ENCODE data around the gene GALNT14. TPM values are rescaled to one million over a fixed set of nuclear protein-coding genes. Genes with fewer than 3 reads are reported as not detected.

Gene GALNT14
- total and polyA plus RNA-seq, 9 of the 15 experiments (the other 6 are each of a cell fraction or from before 2014, with no cell fraction given), result 0.11 TPM; not detected in 8

DNA sequence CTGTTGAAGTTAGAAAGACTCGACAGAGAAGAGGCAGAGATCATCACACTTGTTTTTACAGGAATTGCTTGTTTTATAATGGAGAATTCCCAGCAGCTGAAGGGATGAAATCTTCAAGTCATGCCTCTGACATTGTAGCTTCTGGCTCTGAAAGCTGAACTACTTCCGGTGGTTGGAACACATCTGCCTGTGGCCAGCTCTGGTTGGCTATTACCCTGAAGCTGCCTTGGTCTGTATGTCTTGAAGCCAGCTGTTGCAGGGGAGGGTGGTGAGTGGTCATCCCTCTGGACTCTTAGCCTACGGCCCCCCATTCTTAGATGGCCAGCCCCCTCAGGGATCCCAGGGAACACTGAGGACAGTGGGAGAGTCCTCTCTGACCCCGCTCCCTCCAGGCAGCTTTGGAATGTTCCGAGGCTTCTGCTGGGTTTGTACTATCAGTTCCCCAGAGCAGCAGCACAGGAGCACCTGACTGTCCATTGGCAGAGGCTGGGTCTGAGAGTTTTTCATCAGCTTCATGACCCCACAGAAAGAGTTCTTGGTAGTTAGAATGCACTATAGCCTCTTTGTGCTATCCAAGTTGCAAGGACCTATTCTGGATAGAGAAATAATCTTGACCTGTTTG lies 243.6 kb downstream of the GALNT14 start:
- DNase-seq (ENCODE audit: extremely low read depth in 1 of 4, low spot score in 3 of 4) (no peak), ATAC-seq (no peak), FAIRE-seq (peak; percentile 56)
- ChIA-PET POLR2A (no interaction called here), CTCF (ENCODE audit: low intra/inter-chr PET ratio) (no interaction called here)
- Histone ChIP-seq H3K4me2 (ENCODE audit: insufficient read depth, low read length) (no peak overlapping the region), H3K4me1 (replicated peaks in 1 of 2; ENCODE audit: control insufficient read depth in 2 of 2, insufficient read depth in 2 of 2, low read length in 2 of 2) (no peaks in the 10 kb centered on the region), H2AFZ (ENCODE audit: low read depth, low read length) (no peak overlapping the region), H3K27me3 (ENCODE audit: control insufficient read depth in 2 of 2, insufficient read depth in 2 of 2, low read length in 2 of 2) (peaks cover 6 to 24% of the 10 kb centered on the region in 2 experiments; a peak in 3 of 5 replicates), H3K27ac (ENCODE audit: extremely low read depth, low read depth, low read length) (no peak overlapping the region), H4K20me1 (replicated peaks; ENCODE audit: control insufficient read depth, insufficient read depth, low read length) (no peaks in the 10 kb centered on the region), H3K9ac (ENCODE audit: insufficient read depth in 1 of 2, low read depth in 2 of 2, low read length in 2 of 2) (no peak overlapping the region), H3K9me3 (replicated peaks; ENCODE audit: control insufficient read depth, insufficient read depth, low read depth, low read length) (no peaks in the 10 kb centered on the region), H3K9me1 (ENCODE audit: control insufficient read depth, insufficient read depth, low read length) (no peaks in the 10 kb centered on the region), H3K79me2 (ENCODE audit: control insufficient read depth, insufficient read depth, low read length) (no peaks in the 10 kb centered on the region), H3K4me3 (no peak overlapping the region), H3K36me3 (ENCODE audit: control insufficient read depth, insufficient read depth, low read length) (no peaks in the 10 kb centered on the region)
- BruUV-seq (replicated peaks), result no TSS peak
- TF ChIP-seq GABPA (tag; conservative IDR thresholded peaks at IDR 0.05; ENCODE audit: low read depth) (peak; percentile 51; the same call in 1 of the 2 replicates), FOXA3 (CRISPR knock-in tag; conservative IDR thresholded peaks at IDR 0.05 in 1 of 2, IDR thresholded peaks at IDR 0.05 in 1 of 2) (no peak)
- in situ Hi-C loops (cut with MboI), result no loop called here
- 0% methylated on average over 4 of the region's 5 CpGs for WGBS (ENCODE audit: insufficient coverage, low coverage, missing lambda C conversion rate)
- intact Hi-C loops (cut with micrococcal nuclease), result no loop called here

DNA sequence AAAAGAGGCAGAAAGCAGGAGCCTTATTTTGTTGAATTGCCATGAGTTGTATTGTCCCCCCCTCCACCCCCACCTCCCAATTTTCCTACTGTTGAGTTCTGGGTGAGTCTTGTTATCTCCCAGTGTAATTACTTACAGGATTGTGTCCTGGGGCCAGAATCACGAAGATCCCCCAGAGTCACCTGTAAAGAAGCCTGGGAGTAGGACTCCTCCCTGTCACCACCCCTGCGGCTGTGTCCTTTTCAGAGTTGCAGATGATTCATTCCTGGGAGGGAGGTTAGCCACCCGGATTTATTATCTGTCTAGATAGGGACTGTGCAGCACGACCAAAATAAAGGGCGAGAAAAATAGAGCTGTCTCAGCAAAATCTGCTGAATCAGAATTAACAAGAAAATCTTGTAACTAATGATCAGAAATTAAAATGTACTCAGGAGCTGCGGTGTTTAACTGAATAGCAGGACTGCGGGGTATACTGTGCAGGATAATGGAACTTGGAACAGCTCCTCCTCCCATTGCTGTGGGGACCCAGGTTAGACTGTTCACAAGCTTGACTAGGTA lies 249.3 kb downstream of the GALNT14 start:
- Histone ChIP-seq H4K20me1 (replicated peaks; ENCODE audit: control insufficient read depth, insufficient read depth, low read length) (no peaks in the 10 kb centered on the region), H3K27ac (ENCODE audit: extremely low read depth, low read depth, low read length) (no peak overlapping the region), H3K36me3 (ENCODE audit: control insufficient read depth, insufficient read depth, low read length) (no peaks in the 10 kb centered on the region), H3K4me3 (no peak overlapping the region), H3K4me1 (replicated peaks in 1 of 2; ENCODE audit: control insufficient read depth in 2 of 2, insufficient read depth in 2 of 2, low read length in 2 of 2) (no peaks in the 10 kb centered on the region), H2AFZ (ENCODE audit: low read depth, low read length) (no peak overlapping the region), H3K9me3 (replicated peaks; ENCODE audit: control insufficient read depth, insufficient read depth, low read depth, low read length) (no peaks in the 10 kb centered on the region), H3K9me1 (ENCODE audit: control insufficient read depth, insufficient read depth, low read length) (no peaks in the 10 kb centered on the region), H3K9ac (ENCODE audit: insufficient read depth in 1 of 2, low read depth in 2 of 2, low read length in 2 of 2) (no peak overlapping the region), H3K79me2 (ENCODE audit: control insufficient read depth, insufficient read depth, low read length) (no peaks in the 10 kb centered on the region), H3K27me3 (ENCODE audit: control insufficient read depth in 2 of 2, insufficient read depth in 2 of 2, low read length in 2 of 2) (no peaks in the 10 kb centered on the region), H3K4me2 (ENCODE audit: insufficient read depth, low read length) (no peak overlapping the region)
- WGBS (ENCODE audit: insufficient coverage, low coverage, missing lambda C conversion rate), result 1% methylated on average over 7 of the region's 7 CpGs
- ChIA-PET CTCF (ENCODE audit: low intra/inter-chr PET ratio) (no interaction called here), POLR2A (no interaction called here)
- peak; percentile 70 for TF ChIP-seq MAFG (tag; conservative IDR thresholded peaks at IDR 0.05)
- TF ChIP-seq POLR3G (IDR thresholded peaks at IDR 0.05; ENCODE audit: extremely low read depth, insufficient read length, insufficient replicate concordance), result no peak
- TF ChIP-seq MAFF (IDR thresholded peaks at IDR 0.05; ENCODE audit: low read length), result peak; percentile 71
- TF ChIP-seq ZNF316 (IDR thresholded peaks at IDR 0.05), result peak; percentile 79
- TF ChIP-seq ARNT (IDR thresholded peaks at IDR 0.05), result no peak
- no peak for TF ChIP-seq CAMTA2 (CRISPR knock-in tag; conservative IDR thresholded peaks at IDR 0.05)
- peak; percentile 69; the same call in 1 of the 2 replicates for TF ChIP-seq MAFK (IDR thresholded peaks at IDR 0.05; ENCODE audit: low read length)
- no peak for TF ChIP-seq SMARCE1 (IDR thresholded peaks at IDR 0.05)
- peak; percentile 65 for TF ChIP-seq C11orf30 (IDR thresholded peaks at IDR 0.05; ENCODE audit: low read depth)
- DNase-seq (ENCODE audit: extremely low read depth in 1 of 4, low spot score in 3 of 4), result no peak
- no peak for FAIRE-seq
- in situ Hi-C loops (cut with MboI), result no loop called here
- ATAC-seq, result no peak
- BruUV-seq (replicated peaks), result no TSS peak
- intact Hi-C loops (cut with micrococcal nuclease), result no loop called here
